Fibroblast of skin of left biceps (primary cell): ENCODE measurements around the gene CDK5.
"Not testable (repeated sequence)": the region's sequence is repeated elsewhere in the genome, so short reads cannot be mapped to it uniquely, and the experiment has no call there.

ENCODE experiments used
- DNase-seq, 2 experiments: peaks; one replicate each; pipeline ENCODE4 v3.0.0-alpha.2; 2013; ENCODE audit warnings: low read depth in 2 of 2

The CDK5 gene

DNA sequence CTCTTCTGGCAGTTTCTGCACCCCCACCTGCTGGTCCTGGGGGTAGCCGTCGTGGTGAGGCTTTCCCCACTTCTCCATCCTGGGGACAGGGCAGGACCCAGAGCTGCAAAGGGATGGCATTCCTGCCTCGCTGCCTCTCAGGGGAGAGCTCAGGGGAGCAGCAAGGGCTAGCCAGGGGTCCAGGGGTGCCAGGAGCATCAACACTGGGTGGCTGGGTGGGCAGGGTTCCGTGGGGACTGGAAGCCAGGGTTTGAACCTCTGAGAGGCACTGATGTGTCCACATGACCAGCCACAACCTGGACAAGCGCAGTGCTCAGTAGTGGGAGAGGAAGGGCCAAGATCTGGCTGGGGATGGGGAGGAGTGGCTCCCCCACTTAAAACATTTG lies 23.8 kb downstream of the CDK5 start:
- no peak for DNase-seq

DNA sequence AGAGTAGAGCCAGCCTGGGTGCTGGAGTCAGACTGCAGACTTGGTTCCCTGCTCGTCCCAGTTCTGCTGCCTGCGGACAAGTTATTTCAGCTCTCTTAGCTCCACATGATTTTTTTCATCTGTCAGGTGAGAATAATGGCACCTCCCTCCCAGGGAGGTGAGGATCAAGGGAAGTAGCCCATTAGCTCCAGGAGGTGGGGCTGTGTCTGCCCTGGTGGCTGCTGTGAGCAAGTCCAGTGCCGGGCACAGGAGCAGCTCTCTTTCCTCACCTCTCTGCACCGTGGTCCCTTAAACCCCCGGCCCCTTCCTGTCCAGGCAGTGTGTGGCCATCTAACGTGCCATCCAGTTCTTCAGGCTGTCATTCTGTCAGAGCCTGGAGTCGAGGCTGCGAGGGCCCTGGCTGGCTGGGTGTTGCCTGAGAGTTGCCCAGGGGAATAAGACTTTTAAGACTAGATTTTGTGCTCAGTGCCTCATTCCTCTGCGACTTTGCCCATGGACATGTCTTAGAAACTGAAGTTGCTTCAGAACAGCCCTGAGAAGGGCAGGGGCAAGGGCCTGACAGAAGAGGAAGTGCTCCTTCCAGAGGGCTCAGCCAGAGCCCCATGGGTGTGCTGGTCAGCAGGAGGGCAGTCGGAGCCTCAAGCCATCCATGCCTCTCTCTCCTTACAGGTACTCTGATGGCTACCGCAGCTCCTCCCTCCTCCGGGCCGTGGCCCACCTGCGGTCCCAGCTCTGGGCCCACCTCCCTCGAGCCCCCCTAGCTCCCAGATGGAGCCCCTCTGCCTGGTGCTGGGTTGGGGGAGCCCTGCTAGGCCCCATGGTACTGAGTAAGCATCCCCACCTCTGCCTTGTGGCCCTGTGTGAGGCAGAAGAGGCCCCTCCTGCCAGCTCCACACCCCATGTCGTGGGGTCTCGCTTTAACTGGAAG lies 24.5 kb downstream of the CDK5 start:
- DNase-seq = no peak

DNA sequence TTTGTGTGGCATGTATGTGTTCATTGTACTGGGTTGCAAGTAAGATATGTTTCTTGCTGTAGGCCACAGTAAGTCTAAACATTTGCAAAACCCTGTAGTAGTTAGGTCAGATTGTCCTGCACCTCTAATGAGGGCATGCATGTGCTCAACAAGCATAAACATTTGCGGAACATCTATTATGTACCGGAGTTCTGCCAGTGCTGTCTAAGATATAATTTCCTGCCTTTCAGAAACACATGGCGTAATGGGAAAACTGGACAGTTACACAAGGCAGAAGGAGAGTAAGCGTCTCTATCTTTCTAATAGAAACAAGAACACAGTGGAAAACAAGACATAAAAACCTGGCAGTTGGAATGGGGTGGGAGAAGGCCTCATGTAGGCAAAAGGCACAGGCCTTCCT lies 26.7 kb downstream of the CDK5 start:
- no peak for DNase-seq

DNA sequence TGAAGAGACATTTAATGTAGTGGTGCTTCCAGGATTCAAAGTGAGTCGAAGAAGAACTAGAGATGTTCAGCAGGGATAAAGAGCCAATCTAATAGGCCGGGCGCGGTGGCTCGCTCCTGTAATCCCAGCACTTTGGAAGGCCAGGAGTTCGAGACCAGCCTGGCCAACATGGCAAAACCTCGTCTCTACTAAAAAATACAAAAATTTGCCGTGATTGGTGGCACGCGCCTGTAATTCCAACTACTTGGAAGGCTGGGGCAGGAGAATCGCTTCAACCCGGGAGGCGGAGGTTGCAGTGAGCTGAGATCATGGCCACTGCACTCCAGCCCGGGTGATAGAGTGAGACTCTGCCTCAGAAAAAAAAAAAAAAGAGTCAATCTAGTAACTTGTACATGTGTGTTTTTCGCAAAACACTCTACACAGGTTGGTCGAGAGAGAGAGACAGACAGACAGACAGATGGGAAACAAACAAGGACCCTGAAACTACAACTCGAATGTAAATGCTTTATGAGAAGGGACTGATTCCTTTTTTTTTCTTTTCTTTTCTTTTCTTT lies 28.7 kb downstream of the CDK5 start:
- no peak for DNase-seq

DNA sequence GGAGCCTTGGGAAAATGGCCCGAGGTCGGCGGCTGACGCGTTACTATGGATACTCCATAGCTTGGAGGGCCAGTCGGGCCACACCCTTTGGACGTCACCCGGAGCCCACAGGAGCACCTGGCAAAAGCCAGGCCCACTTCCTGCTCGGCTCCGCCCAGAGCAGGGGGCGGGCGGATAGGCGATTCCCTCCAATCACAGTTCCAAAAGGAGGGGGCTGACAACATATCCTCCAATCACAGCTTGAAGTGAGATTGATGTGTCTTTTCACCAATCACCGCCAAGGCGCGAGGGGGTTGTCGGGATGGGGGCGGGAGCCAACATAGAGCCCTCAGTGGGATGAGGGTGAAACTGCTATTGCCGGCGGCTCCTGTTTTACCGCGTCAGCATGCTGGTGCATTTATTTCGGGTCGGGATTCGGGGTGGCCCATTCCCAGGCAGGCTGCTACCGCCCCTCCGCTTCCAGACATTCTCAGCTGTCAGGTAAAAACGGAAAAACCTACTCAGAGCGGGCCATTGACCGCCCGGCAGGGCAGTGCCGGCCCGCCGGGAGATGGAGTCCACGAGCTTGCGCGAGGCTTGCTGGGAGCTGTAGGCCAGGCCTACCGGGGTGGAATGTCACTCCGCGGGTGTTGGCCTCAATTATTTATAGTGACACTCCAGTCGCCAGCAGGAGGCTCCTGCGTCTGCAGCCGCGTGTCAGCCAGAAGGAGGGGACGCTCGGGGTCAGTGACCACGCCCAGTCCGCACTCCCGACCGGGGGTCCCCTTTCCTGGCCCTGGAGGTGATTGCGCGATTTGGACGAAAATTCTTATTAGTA lies 29.4 kb downstream of the CDK5 start, which contains the start of gene ABCB8:
TSS of gene ABCB8 (plus strand) at position 320 of the 817 bp plus-strand sequence. CDS start at position 386, 66 bp downstream.
- peak; percentile 97 for DNase-seq

DNA sequence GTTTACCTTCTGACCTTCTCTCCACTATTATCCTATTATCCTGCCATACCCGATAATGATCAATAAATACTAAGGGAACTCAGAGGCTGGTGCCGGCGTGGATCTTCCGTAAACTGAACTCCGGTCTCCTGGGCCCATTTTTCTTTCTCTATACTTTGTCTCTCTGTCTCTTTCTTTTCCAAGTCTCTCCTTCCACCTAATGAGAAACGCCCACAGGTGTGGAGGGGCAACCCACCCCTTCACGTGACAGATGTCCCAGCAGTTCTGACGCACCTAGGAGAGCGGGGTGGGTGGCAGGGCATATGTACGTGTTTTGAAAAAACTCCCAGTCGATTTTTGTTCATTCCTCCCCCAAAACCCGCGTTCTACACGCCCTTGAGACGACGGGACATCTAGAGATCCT lies 30.0 kb downstream of the CDK5 start:
- not testable (repeated sequence) for DNase-seq

DNA sequence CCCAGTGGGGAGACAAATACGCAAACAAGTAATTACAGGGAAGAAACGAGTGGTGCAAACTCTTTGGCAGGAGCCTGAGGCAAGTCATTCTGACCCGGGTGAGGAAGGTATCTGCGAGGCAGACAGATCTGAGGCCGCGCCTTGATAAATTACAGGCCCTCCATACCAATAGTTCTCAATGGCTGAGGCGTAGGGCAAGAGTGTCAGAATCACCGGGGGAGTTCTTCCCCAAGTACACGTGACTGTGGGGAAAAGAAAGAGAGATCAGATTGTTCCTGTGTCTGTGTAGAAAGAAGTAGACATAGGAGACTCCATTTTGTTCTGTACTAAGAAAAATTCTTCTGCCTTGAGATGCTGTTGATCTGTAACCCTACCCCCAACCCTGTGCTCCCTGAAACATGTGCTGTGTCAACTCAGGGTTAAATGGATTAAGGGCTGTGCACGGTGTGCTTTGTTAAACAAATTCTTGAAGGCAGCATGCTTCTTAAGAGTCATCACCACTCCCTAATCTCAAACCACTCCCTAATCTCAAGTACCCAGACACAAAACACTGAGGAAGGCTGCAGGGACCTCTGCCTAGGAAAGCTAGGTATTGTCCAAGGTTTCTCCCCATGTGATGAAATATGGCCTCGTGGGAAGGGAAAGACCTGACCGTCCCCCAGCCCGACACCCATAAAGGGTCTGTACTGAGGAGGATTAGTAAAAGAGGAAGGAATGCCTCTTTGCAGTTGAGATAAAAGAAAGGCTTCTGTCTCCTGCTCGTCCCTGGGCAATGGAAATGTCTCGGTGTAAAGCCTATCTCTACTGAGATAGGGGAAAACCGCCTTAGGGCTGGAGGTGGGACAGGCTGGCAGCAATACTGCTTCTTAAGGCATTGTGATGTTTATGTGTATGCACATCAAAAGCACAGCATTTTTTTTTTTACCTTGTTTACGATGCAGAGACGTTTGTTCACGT lies 30.6 kb downstream of the CDK5 start:
- not testable (repeated sequence) for DNase-seq

DNA sequence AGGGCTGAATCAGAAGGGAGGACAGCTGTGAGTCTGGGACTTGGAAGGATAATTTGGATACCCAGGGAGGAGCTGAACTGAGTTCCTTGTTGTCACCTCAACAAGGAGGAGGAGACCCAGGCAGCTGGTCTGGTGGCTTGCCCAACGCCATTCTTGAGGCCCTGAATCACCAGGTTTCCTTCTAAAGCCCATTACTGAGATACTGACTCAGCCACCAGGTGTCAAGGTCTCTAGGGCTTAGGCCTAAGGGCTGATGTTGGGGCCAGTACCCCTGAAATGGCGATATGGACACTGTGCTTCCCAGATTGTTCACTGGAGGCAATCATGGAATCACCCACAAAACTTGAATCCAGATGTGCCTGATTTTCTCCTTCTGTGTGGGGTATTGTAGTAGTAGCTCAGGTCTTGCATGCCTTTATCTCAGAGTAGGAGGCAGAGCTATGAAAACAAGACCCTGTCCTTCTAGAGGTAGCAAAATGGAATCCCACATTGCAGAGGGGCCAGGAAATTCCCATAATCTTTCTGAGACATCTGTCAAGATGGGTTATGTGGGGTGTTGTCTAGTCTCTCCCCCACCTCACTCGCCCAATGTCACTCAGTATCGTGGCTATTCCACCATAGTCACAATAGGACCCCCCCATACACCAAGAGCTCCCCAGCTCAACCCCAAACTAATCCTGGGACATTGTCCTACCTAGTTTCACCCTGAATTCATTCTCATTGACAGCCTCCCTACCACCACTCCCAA lies 31.6 kb downstream of the CDK5 start:
- DNase-seq = no peak

DNA sequence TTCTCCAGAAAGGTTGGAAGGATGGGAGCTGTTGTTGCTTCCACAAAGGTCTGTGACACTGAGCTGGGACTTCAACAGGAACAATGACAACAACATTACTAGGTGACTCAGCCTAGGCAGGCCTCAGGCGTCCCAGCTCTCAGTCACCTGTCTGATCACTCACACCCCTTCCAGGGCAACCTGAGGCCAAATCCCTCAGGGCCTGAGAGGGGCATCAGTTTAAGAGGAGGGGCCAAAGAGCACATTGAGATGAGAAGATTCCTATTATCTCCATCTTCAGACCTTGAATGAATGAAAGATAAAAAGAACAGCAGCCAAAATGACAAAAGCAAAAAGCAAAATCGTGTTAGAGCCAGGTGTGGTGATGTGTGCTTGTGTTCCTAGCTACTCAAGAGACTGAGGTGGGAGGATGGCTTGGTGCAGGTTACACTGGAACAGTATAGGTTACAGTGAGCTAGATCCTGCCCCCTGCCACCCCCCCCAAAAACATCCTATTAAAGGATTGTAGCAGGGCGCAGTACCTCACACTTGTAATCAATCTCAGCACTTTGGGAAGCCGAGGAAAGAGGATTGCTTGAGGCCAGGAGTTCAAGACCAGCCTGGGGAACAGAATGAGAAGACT lies 33.2 kb downstream of the CDK5 start, which contains the start of gene ATG9B:
TSS of gene ATG9B (minus strand) at position 60 of the 622 bp plus-strand sequence. CDS start 71 bp downstream, outside the sequence.
- DNase-seq = no peak

DNA sequence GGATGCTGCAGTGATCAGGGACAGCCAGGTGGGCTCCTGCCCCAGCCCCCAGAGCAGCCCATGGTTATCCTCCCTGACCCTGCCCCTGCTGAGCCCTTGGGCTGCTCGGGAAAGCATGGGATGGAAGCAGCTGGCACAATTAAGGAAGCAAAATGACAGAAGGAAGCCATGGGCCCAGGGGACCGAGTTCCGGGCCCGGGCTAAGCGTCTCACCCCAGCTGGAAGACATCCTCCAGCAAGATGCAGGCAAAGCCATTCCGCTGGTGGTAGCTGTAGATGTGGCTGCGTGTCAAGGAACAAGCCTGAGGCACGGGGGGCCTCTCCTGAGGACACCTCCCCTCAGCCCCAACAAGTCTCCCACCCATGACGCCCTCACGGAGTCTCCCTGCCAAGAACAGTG lies 34.5 kb downstream of the CDK5 start:
- no peak for DNase-seq

DNA sequence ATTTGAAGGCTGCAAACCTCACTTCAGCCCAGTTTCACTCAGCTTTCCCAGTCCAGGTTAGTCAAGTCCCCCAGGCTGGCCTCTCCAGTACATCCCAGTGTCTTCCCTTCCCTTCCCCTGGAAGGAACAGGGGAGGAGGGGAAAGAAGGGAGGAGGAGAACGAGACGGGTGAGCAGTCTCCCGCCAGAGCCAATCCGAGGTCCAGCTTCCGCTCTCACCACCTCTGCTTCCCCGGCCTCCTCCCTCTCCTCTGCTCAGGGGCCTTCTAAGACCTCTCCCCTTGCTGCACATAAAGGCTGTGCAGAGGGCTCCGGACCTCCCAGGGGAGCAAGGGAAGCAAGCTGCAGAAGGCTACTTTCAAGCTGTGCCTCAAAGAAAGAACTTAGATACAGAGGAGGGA lies 37.5 kb downstream of the CDK5 start:
- no peak for DNase-seq

DNA sequence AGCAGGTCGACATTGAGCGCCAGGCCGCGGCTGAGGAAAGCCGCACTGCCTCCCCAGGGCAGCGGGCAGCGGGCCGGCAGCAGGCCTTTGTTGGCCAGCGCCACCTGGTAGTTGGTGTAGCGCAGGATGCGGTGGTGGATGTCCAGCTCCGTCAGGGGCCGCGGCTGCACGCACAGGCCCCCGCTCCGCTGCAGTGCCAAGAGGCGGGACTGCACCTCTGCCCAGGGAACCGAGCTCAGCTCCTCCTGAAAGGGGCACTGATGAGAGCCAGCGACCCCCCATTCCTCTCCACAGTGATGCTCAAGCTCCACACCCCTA lies 38.6 kb downstream of the CDK5 start:
- no peak for DNase-seq

DNA sequence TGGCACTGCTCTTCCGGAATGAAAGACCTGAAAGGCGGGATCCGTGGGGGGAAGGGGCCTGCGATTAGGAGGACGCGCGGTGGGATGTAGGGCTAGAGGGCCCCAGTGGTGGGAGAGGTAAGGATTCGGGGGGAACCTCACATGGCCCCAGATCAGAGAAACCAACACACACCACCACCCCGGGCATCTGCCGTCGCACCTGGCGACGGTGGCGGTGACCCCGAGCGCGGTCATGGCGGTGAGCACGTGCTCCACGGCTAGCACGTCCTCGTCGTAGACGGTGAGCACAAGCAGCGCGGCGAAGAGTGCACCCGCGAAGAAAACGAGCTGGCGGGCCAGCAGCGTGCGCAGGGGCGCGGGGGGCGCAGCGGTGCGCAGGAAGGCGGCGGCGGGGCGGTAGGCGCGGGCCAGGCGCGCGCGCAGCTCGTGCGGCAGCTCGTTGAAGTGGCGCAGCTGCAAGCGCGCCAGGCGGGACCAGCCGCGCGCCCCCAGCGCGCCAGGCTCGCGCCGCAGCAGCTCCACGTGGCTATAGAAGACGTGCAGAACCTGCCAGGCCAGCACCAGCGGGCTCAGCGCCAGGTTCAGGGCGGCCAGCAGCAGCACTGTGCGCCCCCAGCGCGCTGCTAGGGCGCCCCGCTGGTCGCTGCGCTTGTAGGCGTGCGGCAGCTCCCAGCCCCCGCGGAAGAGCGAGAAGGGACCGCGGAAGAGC lies 39.1 kb downstream of the CDK5 start:
- no peak for DNase-seq

DNA sequence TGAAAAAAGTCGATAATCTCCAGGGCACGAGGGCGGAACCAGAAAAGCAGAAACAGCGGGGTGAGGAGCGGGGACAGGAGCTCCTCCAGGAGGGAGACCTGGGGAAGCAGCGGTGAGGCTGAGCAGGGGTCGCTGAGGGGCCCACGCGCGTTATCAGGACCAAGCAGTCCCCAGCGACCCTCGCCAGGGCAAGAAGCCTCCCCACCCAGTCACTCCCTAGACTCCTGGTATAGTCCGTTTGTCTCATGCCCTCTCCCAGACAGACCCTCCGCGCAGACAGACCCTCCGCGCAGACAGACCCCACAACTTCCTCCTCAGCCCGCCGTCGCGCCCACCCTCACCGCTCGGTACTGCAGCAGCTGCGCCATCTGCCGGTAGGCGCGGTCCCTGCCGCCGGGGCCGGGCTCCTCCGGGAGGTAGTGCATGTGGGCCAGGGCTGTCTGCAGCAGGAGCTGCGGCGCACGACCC lies 39.7 kb downstream of the CDK5 start:
- DNase-seq = no peak

DNA sequence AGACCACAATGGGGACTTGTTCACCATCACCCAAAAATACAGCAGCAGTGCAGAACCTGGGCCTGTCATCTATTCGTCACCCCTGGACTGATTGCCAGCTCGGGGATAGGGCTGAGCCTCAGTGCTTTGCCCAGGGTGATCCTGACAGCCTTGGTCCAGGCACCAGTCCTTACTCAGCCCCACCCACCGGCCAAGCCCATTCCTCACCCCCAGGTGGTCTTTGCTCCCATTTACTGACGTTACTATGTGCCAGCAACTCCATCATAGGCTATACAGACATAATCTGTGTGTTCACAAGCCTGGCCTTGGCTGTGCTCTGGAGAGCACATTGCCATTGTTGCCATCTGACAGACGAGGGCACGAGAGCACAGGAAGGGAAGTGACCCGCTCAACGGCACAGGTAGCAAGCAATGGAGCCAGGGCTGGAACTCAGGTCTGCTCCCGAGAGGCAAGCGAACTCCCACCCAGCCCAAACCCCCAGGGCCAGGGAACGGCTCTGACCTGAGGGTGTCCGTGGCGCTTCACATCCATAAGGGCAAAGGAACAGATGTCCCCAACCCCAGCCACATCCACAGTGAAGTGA lies 40.2 kb downstream of the CDK5 start:
- no peak for DNase-seq

DNA sequence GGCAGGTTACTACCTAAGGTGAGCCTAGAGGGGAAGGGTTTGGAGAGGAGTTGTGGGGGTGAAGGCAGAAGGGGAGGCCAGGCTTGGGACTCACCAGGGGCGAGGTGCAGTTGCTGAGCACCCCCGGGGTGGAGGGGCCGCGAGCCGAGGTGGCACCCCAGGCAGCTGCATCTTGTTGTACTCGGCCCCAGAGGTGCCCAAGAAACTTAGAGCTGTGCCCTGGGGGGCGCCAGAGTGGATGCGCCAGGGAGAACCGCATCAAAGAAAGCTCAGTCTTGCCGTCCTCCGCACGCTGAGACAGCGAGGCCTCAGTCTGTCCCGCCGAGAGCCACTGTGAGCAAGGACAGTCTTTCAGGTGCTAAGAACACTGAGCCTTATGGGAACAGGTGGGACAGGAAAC lies 40.8 kb downstream of the CDK5 start:
- no peak for DNase-seq

DNA sequence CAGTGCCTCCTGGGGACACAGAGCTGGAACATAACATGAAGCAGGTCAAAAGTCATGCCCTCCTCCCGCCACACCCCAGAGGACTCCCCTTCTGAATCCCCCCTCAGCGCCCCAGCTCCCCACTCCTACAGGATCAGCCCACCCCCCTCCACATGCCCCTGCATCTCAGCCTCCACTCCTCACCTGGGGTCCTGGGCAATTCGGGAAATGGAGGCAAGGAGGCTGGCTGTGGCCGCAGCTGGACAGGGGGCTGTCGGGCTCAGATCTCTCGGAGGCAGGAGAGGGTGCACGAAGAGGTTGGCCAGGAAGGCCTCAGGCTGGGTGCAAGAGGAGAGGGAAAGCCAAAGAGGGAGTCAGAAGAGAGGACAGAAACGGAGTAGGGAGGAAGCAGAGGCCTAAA lies 41.2 kb downstream of the CDK5 start:
- DNase-seq = no peak

DNA sequence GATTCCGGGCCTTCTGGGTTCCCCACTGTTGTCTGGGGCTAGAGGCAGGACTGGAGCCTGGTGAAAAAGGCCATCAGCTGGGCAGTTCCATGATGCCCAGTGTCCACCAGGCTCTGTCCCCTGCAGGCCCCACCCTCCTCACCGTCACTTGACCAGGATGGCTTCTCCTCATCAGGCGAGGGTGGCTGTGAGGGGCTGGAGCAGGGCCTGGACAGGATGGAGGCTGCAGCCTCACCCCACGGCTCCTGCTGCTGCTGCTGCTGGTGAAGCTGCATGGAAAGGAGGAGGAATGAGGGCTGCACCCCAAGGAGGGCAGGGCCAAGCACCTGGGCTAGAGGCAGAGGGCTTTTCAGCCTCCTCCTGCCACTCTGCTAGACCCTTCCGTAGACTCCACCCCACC lies 41.7 kb downstream of the CDK5 start:
- no peak for DNase-seq

DNA sequence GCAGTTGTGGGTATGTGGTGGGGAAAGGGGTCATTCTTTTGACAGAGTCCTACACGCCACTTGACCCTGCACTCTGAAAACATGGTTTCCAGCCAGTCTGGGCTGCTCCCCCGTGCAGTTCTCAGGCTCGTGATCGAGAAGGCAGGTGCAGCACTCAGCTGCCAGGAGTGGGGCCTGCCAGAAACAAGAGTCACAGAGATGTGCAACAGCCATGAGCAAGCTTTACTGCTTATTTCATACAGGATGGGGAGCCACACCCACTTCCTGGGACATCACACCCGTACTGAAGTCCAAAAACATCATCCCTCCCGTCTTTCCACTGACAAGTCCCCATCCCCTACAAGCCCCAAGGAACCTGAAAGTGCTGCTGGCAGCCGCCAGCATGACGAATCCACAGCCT lies 42.7 kb downstream of the CDK5 start:
- no peak for DNase-seq
